SK-N-SH treated with all-trans-retinoic acid at 6 μM for 48 hours (cell line): Measurements from ENCODE around the gene C1QTNF4.

Source experiments
- ARNTL ChIP-seq: fragments of 450-650 bp; formaldehyde crosslinking; IDR thresholded peaks from 2 replicates; pipeline ENCODE4 v1.5.0; 2020; ENCODE audit warnings: low read depth, mild to moderate bottlenecking, moderate library complexity, borderline replicate concordance
- CSDC2 ChIP-seq: fragments of 250-450 bp; sonication (Bioruptor Pico); IDR thresholded peaks from 2 replicates; pipeline ENCODE4 v1.5.0; 2020; ENCODE audit warnings: mild to moderate bottlenecking, moderate library complexity
- ESRRG ChIP-seq: fragments of 250-450 bp; sonication (Bioruptor Pico); IDR thresholded peaks from 2 replicates; pipeline ENCODE4 v1.6.1; 2021; ENCODE audit warnings: mild to moderate bottlenecking
- SNAI2 ChIP-seq: fragments of 250-450 bp; sonication (Bioruptor Pico); IDR thresholded peaks from 2 replicates; pipeline ENCODE4 v1.5.0; 2020; ENCODE audit warnings: mild to moderate bottlenecking, moderate library complexity
- TOX ChIP-seq: fragments of 250-450 bp; sonication (Bioruptor Pico); IDR thresholded peaks from 2 replicates; pipeline ENCODE4 v1.8.0; 2021; ENCODE audit warnings: mild to moderate bottlenecking, moderate library complexity, borderline replicate concordance
- ZC3H10 ChIP-seq: fragments of 250-450 bp; sonication (Bioruptor Pico); IDR thresholded peaks from 2 replicates; pipeline ENCODE4 v1.5.1; 2021; ENCODE audit warnings: mild to moderate bottlenecking, moderate library complexity
- ZFP30 ChIP-seq: fragments of 450-650 bp; formaldehyde crosslinking; IDR thresholded peaks from 2 replicates; pipeline ENCODE4 v1.5.0; 2022; ENCODE audit warnings: mild to moderate bottlenecking, moderate library complexity
- TF ChIP-seq, protein P1 (sequence below): fragments of 250-450 bp; sonication (Bioruptor Pico); IDR thresholded peaks from 2 replicates; pipeline ENCODE4 v1.5.1; 2020; ENCODE audit warnings: low read depth, mild to moderate bottlenecking, moderate library complexity
- TF ChIP-seq, protein P2 (sequence below): fragments of 250-450 bp; sonication (Bioruptor Pico); IDR thresholded peaks from 2 replicates; pipeline ENCODE4 v1.5.1; 2021; ENCODE audit warnings: mild to moderate bottlenecking, moderate library complexity
- TF ChIP-seq, protein P3 (sequence below): fragments of 250-450 bp; sonication (Bioruptor Pico); IDR thresholded peaks from 2 replicates; pipeline ENCODE4 v1.8.0; 2020; ENCODE audit warnings: mild to moderate bottlenecking, moderate library complexity, borderline replicate concordance

DNA sequence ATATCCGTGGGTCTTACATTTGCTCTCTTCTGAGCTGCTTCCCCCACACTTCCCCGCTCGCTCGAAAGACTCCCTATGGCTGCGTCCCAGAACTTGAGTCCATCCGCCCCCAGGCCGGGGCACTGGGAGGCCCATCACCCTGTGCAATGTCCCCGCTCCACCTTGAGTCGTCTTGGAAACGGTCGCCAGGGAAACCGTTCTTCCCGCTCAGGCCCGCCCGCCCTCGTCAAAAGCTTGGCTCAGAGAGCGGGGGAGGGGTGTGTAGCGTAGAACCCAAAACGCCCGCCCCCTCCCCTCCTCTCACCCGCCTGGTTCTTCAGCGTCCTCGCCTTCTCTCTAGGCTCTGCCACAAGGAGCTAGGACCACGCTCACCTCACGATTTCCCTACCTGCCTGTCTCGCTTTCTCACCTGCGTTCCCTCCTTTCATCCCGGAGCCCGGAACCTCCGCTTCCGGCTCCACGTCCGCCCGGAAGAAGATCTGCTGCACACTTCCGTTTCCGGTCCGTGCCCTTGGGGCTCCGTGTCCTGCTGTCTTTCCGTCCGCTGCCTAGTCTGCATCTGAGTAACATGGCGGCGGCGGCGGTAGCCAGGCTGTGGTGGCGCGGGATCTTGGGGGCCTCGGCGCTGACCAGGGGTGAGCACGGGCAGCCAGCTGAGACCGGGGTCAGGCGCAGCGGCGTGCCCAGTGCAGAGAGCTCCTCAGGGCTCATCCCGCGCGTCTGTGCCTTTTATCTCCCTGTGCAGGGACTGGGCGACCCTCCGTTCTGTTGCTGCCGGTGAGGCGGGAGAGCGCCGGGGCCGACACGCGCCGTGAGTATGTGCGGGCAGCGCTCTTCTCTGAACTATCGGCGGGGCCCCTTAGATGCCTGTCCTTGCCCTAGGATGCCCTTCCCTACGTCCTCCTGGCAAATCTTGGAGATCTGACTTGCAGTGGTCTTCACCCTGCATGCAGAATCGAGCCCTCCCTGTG lies 15.4 kb downstream of the C1QTNF4 start, which contains the start of the genes KBTBD4 and NDUFS3:
- TF ChIP-seq ESRRG (CRISPR knock-in tag) (no peak), TOX (CRISPR knock-in tag) (no peak), ZFP30 (CRISPR knock-in tag) (no peak), SNAI2 (CRISPR knock-in tag) (no peak), ARNTL (CRISPR knock-in tag) (no peak), ZC3H10 (CRISPR knock-in tag) (no peak), CSDC2 (CRISPR knock-in tag) (no peak)
- TF ChIP-seq, protein P1, sequence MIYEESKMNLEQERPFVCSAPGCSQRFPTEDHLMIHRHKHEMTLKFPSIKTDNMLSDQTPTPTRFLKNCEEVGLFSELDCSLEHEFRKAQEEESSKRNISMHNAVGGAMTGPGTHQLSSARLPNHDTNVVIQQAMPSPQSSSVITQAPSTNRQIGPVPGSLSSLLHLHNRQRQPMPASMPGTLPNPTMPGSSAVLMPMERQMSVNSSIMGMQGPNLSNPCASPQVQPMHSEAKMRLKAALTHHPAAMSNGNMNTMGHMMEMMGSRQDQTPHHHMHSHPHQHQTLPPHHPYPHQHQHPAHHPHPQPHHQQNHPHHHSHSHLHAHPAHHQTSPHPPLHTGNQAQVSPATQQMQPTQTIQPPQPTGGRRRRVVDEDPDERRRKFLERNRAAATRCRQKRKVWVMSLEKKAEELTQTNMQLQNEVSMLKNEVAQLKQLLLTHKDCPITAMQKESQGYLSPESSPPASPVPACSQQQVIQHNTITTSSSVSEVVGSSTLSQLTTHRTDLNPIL (CRISPR knock-in tag), result no peak
- TF ChIP-seq, protein P2, sequence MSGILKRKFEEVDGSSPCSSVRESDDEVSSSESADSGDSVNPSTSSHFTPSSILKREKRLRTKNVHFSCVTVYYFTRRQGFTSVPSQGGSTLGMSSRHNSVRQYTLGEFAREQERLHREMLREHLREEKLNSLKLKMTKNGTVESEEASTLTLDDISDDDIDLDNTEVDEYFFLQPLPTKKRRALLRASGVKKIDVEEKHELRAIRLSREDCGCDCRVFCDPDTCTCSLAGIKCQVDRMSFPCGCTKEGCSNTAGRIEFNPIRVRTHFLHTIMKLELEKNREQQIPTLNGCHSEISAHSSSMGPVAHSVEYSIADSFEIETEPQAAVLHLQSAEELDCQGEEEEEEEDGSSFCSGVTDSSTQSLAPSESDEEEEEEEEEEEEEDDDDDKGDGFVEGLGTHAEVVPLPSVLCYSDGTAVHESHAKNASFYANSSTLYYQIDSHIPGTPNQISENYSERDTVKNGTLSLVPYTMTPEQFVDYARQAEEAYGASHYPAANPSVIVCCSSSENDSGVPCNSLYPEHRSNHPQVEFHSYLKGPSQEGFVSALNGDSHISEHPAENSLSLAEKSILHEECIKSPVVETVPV (CRISPR knock-in tag), result no peak
- TF ChIP-seq, protein P3, sequence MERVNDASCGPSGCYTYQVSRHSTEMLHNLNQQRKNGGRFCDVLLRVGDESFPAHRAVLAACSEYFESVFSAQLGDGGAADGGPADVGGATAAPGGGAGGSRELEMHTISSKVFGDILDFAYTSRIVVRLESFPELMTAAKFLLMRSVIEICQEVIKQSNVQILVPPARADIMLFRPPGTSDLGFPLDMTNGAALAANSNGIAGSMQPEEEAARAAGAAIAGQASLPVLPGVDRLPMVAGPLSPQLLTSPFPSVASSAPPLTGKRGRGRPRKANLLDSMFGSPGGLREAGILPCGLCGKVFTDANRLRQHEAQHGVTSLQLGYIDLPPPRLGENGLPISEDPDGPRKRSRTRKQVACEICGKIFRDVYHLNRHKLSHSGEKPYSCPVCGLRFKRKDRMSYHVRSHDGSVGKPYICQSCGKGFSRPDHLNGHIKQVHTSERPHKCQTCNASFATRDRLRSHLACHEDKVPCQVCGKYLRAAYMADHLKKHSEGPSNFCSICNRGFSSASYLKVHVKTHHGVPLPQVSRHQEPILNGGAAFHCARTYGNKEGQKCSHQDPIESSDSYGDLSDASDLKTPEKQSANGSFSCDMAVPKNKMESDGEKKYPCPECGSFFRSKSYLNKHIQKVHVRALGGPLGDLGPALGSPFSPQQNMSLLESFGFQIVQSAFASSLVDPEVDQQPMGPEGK (CRISPR knock-in tag), result no peak
